CD4-positive, alpha-beta T cell treated with Interleukin-17A for 1 hour (primary cell): ENCODE measurements around the gene ST3GAL5.

ENCODE experiments used
- DNase-seq: peaks from one replicate; pipeline ENCODE4 v3.0.0-alpha.2; 2020

The ST3GAL5 gene

DNA sequence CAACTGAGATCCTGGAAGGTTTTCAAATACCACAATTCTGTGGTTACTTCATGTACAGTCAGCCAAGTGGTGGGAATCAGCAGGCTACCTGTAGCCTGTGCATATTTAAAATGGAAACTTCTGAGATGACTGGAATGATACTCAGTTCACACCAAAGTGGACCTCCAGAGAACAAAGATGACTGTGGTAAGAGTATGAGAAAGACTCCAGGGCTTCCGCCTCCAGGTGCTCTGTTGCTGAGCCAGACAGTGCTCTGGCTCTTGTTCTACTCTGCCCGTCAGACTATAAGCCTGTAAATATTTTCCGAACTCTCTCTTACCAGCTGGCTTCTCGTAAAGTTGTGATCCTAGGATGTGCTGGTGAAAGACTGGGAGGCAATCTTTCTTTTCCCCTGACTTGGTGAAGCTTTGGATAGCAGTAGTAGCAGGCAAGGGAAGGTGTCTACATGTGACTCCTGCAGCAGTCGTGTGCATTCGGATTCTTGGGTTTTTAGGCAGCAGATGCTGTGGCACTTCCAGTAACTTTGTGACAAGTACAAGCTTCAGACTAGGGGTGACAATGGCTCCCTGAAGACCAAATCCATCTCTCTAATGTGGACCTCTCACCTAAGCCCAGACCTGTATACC, 23.1 kb downstream of the ST3GAL5 start:
- DNase-seq, result no peak

DNA sequence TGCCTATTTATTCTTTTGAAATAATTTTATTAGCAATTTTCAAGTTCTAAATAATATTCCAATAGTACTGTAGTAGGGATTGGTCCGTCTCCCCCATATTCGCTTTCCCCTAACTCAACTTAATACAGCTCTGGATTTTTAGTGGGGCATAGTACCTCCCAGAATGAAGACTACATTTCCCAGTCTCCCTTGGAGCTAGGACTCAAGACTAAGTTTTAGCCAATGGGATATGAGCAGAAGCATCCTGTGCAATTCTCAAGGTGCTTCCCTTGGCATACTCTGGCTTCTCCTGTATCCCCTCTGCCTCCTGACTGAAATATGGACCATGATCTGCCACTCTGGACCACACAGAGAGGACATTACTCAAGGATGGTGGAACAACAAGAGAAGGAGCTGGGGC, 24.1 kb downstream of the ST3GAL5 start:
- no peak for DNase-seq

GRCh38 chr2:85862426-85862825, 26.4 kb downstream of the ST3GAL5 start:
- peak; percentile 67 for DNase-seq

DNA sequence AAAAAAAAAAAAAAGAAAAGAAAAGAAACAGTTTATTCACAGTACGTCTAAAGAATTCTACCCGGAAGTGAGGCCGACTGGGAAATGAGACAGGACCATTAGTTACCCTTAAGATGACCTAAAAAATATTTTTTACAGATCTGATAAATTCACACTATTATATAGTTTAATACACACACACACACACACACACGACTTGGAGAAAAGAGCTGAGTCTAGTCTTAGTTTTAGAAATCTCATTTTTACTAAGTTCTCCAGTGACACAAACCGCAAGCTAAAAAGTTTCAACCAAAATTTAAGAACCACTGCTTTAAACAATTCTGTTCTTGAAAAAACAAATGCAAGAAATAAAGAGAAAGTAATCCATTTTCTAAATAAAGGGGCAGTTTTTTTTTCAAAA, 27.1 kb downstream of the ST3GAL5 start:
- peak; percentile 33 for DNase-seq

- peak; percentile 55 for DNase-seq
Observed at GRCh38 chr2:85861180-85861579, 27.6 kb downstream of the ST3GAL5 start.

DNA sequence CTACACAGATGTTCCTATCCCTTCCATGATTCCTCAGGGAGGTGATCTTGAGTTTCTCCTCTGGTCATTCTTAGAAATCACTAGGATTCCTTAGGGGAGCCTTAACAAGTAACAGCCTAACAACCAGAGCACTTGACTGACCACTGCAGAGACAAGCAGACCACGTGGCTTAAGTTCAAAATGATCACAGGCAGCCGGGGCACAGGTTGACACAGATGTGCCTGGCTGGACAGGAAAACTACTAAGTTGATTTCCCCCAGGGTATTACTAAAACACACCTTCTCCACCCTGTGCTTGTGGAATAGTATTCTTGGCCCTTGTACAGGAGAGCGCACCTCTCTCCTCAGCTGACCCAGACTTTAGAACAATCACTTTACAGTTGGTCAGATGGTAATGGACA, 29.9 kb downstream of the ST3GAL5 start:
- DNase-seq, result no peak

- DNase-seq, result no peak
Observed at GRCh38 chr2:85854897-85855296, 33.9 kb downstream of the ST3GAL5 start.

- DNase-seq, result no peak
Observed at GRCh38 chr2:85854166-85854509, 34.7 kb downstream of the ST3GAL5 start.

- DNase-seq, result peak; percentile 70
Observed at GRCh38 chr2:85853499-85854165, 35.2 kb downstream of the ST3GAL5 start.

DNA sequence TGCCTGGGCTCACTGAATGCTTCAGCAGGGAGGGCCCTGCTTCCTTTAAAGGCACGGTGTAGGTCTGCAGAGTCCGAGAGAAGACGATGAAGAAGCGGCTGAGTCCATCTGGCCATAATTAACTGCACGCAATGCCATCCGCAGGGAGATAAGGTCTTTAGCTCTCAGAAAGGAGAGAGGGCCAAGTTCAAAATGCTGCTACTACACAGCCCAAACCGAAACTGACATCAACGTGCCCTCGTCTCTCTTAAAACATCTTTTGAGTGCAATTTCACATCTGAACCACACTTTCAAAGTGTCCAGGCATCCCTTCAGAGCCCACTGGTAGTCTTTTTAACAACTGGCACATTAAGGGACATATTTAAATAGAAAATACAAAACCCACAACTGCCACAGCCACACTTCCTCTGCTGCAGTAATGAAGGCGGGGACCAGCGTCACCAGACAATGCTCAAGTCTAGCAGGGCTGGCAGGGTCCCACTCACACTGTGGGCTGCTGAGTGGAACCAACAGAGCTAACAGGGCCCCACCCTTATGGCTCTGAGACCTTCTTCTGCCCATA, 35.8 kb downstream of the ST3GAL5 start:
- peak; percentile 85 for DNase-seq

- DNase-seq, result peak; percentile 24
Observed at GRCh38 chr2:85852152-85852840, 36.5 kb downstream of the ST3GAL5 start.

DNA sequence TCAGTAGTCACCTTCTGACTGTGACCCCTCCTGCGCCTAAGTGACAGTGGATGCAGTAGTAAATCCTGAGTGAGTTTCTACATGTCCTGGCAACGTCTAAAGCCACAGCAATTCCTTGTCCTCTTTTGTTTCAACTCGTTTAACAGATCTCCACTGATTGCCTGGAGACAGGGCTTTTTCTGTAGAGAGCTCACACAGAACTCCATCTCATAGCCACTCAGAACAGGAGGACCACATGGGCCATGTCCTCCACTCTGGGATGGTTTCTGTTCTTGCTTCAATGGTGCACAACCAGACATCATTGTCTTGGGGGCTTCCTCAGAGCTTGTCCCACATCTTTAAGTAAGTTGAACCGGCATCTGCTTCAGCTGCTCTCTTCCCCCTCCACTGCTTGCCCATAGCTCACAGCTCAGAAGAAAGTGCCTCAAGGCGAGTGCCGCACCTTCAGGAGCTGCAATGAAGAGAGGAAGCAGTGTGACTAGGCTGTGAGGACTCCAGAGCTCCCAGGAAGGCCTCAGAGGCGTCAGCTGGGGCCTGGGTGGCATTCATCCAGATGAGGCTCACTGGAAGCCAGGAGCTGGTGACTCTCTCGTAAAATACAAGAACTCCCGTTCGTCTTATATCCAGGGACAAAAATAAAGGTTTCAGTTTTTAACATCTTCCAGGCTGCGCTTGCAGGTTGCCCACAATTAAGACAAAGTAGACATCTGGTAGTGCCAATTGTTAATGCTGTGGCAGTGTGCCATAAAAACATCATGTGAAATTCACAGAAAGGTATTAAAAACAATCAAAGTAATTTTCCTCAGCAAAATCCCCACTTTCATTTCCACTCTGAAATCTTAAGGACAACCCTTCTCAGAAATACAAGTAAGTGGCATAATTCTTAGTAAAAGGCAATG, 37.3 kb downstream of the ST3GAL5 start:
- DNase-seq, result peak; percentile 42

DNA sequence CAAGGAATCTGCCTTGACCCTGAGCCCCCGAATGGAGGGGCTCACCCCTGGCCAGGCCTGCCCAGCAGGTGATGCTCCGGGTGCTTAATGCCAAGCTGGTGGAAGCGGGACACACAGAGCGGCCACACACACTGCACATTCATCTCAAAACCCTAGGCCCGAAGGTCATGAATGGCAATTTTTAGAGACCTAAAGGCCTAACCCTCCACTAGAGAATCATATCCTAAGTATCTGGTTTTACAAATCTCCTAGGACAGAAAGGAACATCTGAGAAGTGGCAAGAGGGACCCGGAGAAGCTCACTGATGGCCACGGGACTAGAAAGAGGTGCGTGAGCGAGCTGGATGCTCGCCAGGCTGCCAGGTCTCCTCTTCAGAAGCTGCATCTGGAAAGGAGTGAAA, 38.3 kb downstream of the ST3GAL5 start:
- DNase-seq, result no peak

- no peak for DNase-seq
Observed at GRCh38 chr2:85847051-85847588, 41.7 kb downstream of the ST3GAL5 start.

DNA sequence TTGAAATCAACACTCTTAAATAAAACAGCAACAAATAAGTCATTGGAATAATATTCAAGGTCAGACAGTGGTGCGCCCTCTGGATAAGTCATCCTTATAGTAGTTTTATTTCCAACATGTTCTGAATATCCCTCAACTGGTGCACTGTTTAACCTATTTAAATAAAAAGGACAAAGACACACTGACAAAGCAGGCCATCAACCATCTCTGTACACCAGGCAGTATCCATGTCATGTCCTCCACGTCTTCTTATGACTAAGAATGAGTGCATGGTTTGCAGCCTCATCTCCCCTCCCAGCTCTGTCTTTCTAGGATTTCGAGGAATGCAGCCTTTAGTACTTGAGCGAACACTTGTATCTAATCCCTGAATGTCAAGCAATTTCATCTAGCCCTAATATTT, 42.4 kb downstream of the ST3GAL5 start:
- DNase-seq, result no peak

DNA sequence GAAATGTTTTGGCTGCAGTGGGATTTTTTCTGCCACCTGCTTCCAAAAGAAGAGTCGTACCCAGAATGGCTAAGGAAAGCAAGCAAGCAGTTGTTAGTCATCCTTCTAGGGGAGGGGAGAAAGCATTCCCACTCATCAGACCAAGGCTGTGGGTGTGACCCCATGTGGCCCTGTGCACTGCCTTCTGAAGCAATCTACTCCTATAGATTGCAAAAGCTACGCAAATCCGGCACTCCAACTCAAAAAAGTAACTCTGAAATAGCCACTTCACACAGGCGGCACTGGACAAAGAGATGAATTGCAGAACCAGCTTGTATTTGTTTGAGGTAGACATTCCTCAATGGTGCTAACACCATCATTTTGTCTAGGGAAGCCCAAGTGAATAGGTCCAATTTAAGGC, 44.3 kb downstream of the ST3GAL5 start:
- DNase-seq, result no peak

- peak; percentile 42 for DNase-seq
Observed at GRCh38 chr2:85843543-85843942, 45.2 kb downstream of the ST3GAL5 start.

- no peak for DNase-seq
Observed at GRCh38 chr2:85840091-85840490, 48.7 kb downstream of the ST3GAL5 start.

DNA sequence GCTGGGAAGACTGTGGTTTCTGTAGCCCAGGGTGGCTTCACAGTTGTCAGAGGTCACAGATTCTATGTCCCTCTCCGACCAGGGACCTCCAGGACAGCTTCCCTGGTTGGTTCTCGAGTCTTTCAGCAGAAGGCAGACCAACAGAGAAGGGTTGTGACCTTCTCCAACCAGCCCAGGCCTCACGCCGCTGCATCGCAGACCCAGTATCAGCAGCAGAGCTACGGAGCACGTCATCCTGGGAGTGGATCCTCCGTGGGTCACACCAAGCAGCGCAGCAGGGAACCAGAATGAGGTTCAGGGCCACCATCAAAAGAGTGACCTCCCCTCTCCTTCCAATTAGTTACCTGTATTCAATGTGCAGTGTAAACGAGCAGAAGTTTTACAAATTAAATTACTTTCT, 49.3 kb downstream of the ST3GAL5 start:
- DNase-seq, result no peak

DNA sequence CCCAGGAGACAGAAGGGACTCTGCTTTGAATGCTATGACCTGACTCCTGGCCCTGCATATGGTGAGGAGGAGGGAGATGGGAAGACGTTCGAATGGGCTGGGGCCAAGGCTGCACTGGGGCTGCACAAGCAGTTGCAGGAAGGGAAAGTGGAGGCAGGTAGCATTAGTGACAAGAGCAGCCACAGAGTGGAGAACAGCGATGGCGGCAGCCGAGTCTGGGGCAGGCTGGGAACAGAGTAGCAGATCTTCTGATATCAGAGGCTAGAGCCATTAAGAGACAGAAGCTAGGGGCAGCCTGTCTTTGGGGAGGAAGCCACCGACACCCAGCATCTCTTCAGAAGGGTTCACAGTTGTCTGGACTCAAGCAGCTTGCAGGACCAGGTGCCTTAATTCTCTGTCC, 50.1 kb downstream of the ST3GAL5 start:
- no peak for DNase-seq

DNA sequence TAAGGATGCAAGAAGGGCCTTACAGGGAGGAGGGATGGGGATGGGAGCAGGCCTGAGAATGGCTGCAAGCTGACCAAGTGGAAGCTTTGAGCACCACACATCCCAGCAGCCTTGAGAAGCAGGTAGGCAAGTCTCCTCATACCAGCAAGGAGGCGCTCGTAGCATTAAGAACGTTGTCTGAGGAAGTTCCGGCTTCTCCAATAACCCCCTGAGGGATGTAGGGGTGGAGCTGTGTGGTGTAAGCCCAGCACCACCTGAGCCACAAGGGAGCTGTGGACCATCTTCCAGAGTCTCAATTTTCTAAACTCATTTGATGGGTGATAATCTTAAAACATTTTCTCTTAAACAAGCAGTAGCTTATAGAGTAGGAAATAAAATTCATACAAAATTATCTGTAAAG, 50.6 kb downstream of the ST3GAL5 start:
- DNase-seq, result no peak

DNA sequence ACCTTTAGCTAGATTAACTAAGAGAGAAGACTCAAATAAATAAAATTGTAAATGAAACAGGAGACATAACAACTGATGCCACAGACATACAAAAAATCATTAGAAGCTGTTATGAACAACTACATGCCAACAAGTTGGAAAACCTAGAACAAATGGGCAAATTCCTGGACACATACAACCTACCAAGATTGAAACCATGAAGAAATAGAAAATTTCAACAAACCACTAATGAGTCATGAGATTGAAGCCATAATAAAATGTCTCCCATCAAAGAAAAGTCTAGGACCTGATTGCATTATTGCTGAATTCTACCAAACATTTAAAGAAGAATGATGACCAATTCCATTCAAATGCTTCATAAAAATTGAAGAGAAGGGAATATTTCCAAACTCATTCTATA, 54.3 kb downstream of the ST3GAL5 start:
- DNase-seq, result no peak

- no peak for DNase-seq
Observed at GRCh38 chr2:85831735-85832134, 57.1 kb downstream of the ST3GAL5 start.
